Liver (tissue), 3 donors: ENCODE data around the gene TSKS.

Source experiments
- JUND ChIP-seq, 2 donors: IDR thresholded peaks; 2 replicates each; pipeline ENCODE4 v1.6.1; 2016; ENCODE audit warnings: antibody characterized with exemption in 2 of 2
- RAD21 ChIP-seq, 2 donors: IDR thresholded peaks; 2 replicates each; pipeline ENCODE4 v1.6.1; 2016; ENCODE audit warnings: antibody characterized with exemption in 2 of 2, mild to moderate bottlenecking in 2 of 2
- RXRA ChIP-seq, 2 donors: IDR thresholded peaks; 2 replicates each; pipeline ENCODE4 v1.6.1; 2017 to 2018; ENCODE audit warnings: antibody characterized with exemption in 2 of 2, mild to moderate bottlenecking in 1 of 2
- TAF1 ChIP-seq: conservative IDR thresholded peaks from 2 replicates; pipeline ENCODE4 v1.6.1; 2016; ENCODE audit warnings: antibody characterized with exemption, mild to moderate bottlenecking
- YY1 ChIP-seq: IDR thresholded peaks from 2 replicates; pipeline ENCODE4 v1.6.1; 2016; ENCODE audit warnings: antibody characterized with exemption, mild to moderate bottlenecking
- TF ChIP-seq, protein P1 (sequence below): fragments of 150-350 bp; IDR thresholded peaks from 2 replicates; pipeline ENCODE4 v1.5.1; 2017; ENCODE audit warnings: improper control_type of control experiment, low read depth, low read length; ENCODE audit not compliant: missing input control
- TF ChIP-seq, protein P2 (sequence below): IDR thresholded peaks from 2 replicates; pipeline ENCODE4 v1.6.1; 2016; ENCODE audit warnings: antibody characterized with exemption
- TF ChIP-seq, protein P3 (sequence below): IDR thresholded peaks from 2 replicates; pipeline ENCODE4 v1.6.1; 2016; ENCODE audit warnings: antibody characterized with exemption, mild to moderate bottlenecking
- TF ChIP-seq, protein P4 (sequence below): IDR thresholded peaks from 2 replicates; pipeline ENCODE4 v1.6.1; 2016; ENCODE audit warnings: antibody characterized with exemption
- donor health status: healthy.
- donor health status: healthy.

DNA sequence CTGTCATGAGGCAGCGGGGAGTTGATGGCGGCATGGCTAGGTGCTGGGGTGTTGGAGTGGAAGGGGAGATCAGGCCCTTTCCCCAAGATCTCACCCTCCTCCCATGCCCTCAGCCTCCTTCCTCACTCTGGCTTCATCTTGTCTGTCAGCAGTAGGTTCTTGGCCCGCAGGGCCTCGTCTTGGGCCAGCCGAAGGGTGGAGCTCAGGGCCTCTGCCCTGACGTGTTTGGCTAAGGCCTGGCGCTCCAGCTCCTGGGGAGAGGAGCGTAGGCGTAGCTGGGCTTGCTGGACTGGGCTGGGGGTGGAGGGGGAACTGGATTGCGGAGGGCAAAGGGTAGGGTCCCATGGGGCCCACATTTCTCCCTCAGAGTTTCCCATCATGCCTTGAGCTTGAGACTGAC, 23.2 kb downstream of the TSKS start:
- TF ChIP-seq, protein P1, sequence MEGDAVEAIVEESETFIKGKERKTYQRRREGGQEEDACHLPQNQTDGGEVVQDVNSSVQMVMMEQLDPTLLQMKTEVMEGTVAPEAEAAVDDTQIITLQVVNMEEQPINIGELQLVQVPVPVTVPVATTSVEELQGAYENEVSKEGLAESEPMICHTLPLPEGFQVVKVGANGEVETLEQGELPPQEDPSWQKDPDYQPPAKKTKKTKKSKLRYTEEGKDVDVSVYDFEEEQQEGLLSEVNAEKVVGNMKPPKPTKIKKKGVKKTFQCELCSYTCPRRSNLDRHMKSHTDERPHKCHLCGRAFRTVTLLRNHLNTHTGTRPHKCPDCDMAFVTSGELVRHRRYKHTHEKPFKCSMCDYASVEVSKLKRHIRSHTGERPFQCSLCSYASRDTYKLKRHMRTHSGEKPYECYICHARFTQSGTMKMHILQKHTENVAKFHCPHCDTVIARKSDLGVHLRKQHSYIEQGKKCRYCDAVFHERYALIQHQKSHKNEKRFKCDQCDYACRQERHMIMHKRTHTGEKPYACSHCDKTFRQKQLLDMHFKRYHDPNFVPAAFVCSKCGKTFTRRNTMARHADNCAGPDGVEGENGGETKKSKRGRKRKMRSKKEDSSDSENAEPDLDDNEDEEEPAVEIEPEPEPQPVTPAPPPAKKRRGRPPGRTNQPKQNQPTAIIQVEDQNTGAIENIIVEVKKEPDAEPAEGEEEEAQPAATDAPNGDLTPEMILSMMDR, result no peak
- TF ChIP-seq, protein P2, sequence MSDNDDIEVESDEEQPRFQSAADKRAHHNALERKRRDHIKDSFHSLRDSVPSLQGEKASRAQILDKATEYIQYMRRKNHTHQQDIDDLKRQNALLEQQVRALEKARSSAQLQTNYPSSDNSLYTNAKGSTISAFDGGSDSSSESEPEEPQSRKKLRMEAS, result no peak
- TF ChIP-seq JUND (IDR thresholded peaks at IDR 0.05), result no peak
- TF ChIP-seq RAD21 (IDR thresholded peaks at IDR 0.05), result no peak
- TF ChIP-seq YY1, result no peak
- TF ChIP-seq, protein P3, sequence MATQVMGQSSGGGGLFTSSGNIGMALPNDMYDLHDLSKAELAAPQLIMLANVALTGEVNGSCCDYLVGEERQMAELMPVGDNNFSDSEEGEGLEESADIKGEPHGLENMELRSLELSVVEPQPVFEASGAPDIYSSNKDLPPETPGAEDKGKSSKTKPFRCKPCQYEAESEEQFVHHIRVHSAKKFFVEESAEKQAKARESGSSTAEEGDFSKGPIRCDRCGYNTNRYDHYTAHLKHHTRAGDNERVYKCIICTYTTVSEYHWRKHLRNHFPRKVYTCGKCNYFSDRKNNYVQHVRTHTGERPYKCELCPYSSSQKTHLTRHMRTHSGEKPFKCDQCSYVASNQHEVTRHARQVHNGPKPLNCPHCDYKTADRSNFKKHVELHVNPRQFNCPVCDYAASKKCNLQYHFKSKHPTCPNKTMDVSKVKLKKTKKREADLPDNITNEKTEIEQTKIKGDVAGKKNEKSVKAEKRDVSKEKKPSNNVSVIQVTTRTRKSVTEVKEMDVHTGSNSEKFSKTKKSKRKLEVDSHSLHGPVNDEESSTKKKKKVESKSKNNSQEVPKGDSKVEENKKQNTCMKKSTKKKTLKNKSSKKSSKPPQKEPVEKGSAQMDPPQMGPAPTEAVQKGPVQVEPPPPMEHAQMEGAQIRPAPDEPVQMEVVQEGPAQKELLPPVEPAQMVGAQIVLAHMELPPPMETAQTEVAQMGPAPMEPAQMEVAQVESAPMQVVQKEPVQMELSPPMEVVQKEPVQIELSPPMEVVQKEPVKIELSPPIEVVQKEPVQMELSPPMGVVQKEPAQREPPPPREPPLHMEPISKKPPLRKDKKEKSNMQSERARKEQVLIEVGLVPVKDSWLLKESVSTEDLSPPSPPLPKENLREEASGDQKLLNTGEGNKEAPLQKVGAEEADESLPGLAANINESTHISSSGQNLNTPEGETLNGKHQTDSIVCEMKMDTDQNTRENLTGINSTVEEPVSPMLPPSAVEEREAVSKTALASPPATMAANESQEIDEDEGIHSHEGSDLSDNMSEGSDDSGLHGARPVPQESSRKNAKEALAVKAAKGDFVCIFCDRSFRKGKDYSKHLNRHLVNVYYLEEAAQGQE, result no peak
- TF ChIP-seq TAF1, result no peak
- TF ChIP-seq, protein P4, sequence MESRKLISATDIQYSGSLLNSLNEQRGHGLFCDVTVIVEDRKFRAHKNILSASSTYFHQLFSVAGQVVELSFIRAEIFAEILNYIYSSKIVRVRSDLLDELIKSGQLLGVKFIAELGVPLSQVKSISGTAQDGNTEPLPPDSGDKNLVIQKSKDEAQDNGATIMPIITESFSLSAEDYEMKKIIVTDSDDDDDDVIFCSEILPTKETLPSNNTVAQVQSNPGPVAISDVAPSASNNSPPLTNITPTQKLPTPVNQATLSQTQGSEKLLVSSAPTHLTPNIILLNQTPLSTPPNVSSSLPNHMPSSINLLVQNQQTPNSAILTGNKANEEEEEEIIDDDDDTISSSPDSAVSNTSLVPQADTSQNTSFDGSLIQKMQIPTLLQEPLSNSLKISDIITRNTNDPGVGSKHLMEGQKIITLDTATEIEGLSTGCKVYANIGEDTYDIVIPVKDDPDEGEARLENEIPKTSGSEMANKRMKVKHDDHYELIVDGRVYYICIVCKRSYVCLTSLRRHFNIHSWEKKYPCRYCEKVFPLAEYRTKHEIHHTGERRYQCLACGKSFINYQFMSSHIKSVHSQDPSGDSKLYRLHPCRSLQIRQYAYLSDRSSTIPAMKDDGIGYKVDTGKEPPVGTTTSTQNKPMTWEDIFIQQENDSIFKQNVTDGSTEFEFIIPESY, result no peak
- TF ChIP-seq RXRA (IDR thresholded peaks at IDR 0.05), result no peak
